SU-DHL-6 (cell line): ENCODE data around the gene LRRFIP1.

Experiments used
- EZH2phosphoT487 ChIP-seq: fragments of 200-600 bp; sonication (generic), shearing (Covaris generic); conservative IDR thresholded peaks from 2 replicates; pipeline ENCODE4 v1.6.1; 2018; ENCODE audit warnings: mild to moderate bottlenecking, antibody characterized with exemption, low read length, moderate library complexity, mixed read lengths
- TF ChIP-seq, protein P1 (sequence below): fragments of 200-600 bp; sonication (generic); IDR thresholded peaks from one replicate; pipeline ENCODE4 v1.5.1; 2017; ENCODE audit warnings: antibody characterized with exemption, mild to moderate bottlenecking, low read length, moderate library complexity; ENCODE audit not compliant: insufficient read depth, poor library complexity, severe bottlenecking

DNA sequence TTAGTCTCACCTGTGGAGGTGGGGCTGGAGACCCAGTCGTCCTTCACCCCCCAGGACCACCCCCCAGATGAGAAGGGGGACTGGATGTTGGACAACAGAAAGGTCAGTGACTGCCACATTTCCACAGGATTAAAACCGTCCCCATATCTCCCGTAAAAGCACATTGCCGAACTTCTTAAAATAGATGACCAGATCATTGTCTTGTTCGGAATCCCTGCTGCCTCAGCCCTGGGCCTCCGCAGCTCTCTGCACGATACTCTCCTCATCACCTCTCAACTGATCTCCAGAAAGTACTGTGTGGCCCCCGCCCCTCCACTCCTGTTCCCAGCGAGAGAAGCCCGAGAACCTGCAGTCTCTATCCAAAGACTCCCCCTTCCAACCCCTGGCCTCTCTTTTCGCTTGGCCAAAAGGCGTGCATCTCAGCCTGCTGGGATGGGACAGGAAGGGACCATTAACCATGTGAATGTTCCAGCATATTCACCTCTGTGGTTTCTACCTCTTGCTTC lies 13.2 kb downstream of the LRRFIP1 start:
- TF ChIP-seq, protein P1, sequence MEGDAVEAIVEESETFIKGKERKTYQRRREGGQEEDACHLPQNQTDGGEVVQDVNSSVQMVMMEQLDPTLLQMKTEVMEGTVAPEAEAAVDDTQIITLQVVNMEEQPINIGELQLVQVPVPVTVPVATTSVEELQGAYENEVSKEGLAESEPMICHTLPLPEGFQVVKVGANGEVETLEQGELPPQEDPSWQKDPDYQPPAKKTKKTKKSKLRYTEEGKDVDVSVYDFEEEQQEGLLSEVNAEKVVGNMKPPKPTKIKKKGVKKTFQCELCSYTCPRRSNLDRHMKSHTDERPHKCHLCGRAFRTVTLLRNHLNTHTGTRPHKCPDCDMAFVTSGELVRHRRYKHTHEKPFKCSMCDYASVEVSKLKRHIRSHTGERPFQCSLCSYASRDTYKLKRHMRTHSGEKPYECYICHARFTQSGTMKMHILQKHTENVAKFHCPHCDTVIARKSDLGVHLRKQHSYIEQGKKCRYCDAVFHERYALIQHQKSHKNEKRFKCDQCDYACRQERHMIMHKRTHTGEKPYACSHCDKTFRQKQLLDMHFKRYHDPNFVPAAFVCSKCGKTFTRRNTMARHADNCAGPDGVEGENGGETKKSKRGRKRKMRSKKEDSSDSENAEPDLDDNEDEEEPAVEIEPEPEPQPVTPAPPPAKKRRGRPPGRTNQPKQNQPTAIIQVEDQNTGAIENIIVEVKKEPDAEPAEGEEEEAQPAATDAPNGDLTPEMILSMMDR: no peak
- TF ChIP-seq EZH2phosphoT487: no peak
